Uterus (tissue), 4 donors: ENCODE data around the gene FOXI1. TPM values are rescaled to one million over a fixed set of nuclear protein-coding genes. Genes with fewer than 3 reads are reported as not detected.

Source experiments
- DNase-seq, 2 donors: peaks; one replicate each; pipeline ENCODE4 v3.0.0-alpha.2; 2019 to 2020
- H3K27ac ChIP-seq, 2 donors: fragments of 200-600 bp; sonication (generic); 1 replicate in 1 of 2; 2 replicates in 1 of 2; pipeline ENCODE4 v1.5.1; 2016 to 2018
- H3K27me3 ChIP-seq, 2 donors: fragments of 200-600 bp; sonication (generic); one replicate each; pipeline ENCODE4 v1.5.1; 2018 to 2019; ENCODE audit warnings: control low read depth in 1 of 2
- H3K36me3 ChIP-seq, 2 donors: fragments of 200-600 bp; sonication (generic); one replicate each; pipeline ENCODE4 v1.5.1; 2019; ENCODE audit warnings: control low read depth in 1 of 2
- H3K4me1 ChIP-seq, 2 donors: fragments of 200-600 bp; sonication (generic); one replicate each; pipeline ENCODE4 v1.5.1; 2018 to 2019; ENCODE audit warnings: control low read depth in 1 of 2
- H3K4me3 ChIP-seq, 2 donors: fragments of 200-600 bp; sonication (generic); 1 replicate in 1 of 2; 2 replicates in 1 of 2; pipeline ENCODE4 v1.5.1; 2018 to 2019; ENCODE audit warnings: mild to moderate bottlenecking in 1 of 2
- H3K9me3 ChIP-seq, 2 donors: fragments of 200-600 bp; sonication (generic); one replicate each; pipeline ENCODE4 v1.5.1; 2019; ENCODE audit warnings: control low read depth in 1 of 2
- POLR2A ChIP-seq, 2 donors: fragments of 450-650 bp; IDR thresholded peaks; one replicate each; pipeline ENCODE4 v1.6.1; 2016; ENCODE audit warnings: antibody characterized with exemption in 2 of 2, mild to moderate bottlenecking in 1 of 2, moderate library complexity in 1 of 2
- intact Hi-C: fragments of 100-400 bp; cut with DNase I; formaldehyde crosslinking; loops from one replicate; pipeline ENCODE4 v1.15.1; 2023; ENCODE audit warnings: low total_unique reads
- total RNA-seq, 4 donors: library from RNA; depleted of rRNA in 3 of 4; stranded (reverse); fragments of >200 nt in 3 of 4; gene quantifications; one replicate each; pipeline versions ENCODE4 v1.1.0 to v1.2.4, GENCODE V29; 2014 to 2023
- TF ChIP-seq, protein P1 (sequence below), 4 experiments: fragments of 200-600 bp in 2 of 4; fragments of 450-650 bp in 2 of 4; sonication (generic) in 2 of 4; IDR thresholded peaks; one replicate each; pipeline ENCODE4 v1.5.1; 2016 to 2019; ENCODE audit warnings: antibody characterized with exemption in 4 of 4, mild to moderate bottlenecking in 2 of 4, moderate library complexity in 1 of 4
- donor health status: DM: yes; HTN: yes; CAD: no.

Gene FOXI1
- total RNA-seq, 4 donors from 2014 or later: not detected

DNA sequence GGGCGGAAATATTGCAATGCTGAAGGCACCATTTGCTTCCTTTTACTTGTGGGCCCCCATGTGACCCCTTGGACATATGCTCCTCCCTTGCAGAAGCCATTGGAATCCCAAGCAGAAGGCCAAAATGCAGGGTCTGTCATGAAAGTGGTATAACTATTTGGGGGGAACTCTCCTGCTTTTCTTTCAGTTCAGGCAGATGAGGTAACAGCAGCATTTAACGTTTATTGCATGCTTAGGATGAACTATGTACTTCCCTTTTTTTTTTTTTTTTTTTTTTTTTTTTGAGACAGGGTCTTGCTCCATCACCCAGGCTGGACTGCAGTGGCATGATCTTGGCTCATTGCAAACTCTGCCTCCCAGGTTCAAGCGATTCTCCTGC is 7.8 kb downstream of the FOXI1 start:
- TF ChIP-seq, protein P1, sequence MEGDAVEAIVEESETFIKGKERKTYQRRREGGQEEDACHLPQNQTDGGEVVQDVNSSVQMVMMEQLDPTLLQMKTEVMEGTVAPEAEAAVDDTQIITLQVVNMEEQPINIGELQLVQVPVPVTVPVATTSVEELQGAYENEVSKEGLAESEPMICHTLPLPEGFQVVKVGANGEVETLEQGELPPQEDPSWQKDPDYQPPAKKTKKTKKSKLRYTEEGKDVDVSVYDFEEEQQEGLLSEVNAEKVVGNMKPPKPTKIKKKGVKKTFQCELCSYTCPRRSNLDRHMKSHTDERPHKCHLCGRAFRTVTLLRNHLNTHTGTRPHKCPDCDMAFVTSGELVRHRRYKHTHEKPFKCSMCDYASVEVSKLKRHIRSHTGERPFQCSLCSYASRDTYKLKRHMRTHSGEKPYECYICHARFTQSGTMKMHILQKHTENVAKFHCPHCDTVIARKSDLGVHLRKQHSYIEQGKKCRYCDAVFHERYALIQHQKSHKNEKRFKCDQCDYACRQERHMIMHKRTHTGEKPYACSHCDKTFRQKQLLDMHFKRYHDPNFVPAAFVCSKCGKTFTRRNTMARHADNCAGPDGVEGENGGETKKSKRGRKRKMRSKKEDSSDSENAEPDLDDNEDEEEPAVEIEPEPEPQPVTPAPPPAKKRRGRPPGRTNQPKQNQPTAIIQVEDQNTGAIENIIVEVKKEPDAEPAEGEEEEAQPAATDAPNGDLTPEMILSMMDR (IDR thresholded peaks at IDR 0.05): no peak
- no peak for TF ChIP-seq POLR2A (IDR thresholded peaks at IDR 0.05)
- intact Hi-C loops: no loop called here

DNA sequence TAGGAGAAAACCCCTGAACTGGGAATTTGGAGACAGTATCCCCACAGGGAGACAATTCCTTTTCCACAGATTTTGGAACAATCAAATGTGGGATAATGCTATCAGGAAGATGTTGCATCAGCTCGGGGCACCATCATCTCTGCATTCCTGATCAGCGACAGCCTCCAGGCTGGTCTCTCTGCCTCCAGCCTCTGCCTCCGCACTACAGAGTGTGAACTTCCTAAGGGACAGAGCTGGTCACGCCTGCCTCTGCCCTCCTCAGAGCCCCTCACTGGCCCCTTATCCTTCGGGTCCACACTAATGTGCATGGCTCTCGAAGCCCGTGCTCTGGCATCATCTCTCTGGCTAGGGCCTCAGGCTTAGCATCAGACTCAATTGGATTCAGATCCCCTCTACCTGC is 8.6 kb downstream of the FOXI1 start:
- Histone ChIP-seq H3K27me3 (no peaks in the 10 kb centered on the region), H3K36me3 (no peaks in the 10 kb centered on the region), H3K4me3 (no peak overlapping the region), H3K27ac (no peak overlapping the region), H3K9me3 (no peaks in the 10 kb centered on the region), H3K4me1 (no peaks in the 10 kb centered on the region)
- TF ChIP-seq POLR2A (IDR thresholded peaks at IDR 0.05): no peak
- TF ChIP-seq, protein P1 (IDR thresholded peaks at IDR 0.05): no peak
- no peak for DNase-seq
- intact Hi-C loops: no loop called here

More for the DNA sequence above, 7.8 kb downstream of the FOXI1 start:
- no peaks in the 10 kb centered on the region for H3K27me3 ChIP-seq
- H3K27ac ChIP-seq: no peak overlapping the region
- H3K4me3 ChIP-seq: no peak overlapping the region
- no peaks in the 10 kb centered on the region for H3K9me3 ChIP-seq
- DNase-seq: no peak
- H3K36me3 ChIP-seq: no peaks in the 10 kb centered on the region
- no peaks in the 10 kb centered on the region for H3K4me1 ChIP-seq

DNA sequence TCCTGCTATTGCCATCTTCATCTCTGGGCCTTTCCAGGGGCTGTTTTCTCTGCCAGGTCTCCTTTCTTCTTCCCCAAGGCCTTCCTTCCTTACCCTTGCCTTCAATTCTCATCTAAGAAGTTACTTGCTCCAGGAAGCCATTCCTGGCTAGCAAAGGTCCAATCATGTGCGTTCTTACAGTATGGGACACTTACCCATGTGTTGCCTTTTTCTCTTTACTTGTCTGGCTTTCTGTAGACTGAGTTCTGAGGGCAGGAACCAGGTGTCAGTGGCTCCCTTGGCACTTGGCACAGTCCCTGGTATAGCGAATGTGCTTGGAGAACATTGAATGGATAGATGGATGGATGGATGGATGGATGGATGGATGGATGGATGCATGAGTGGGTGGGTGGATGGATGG is 10.2 kb downstream of the FOXI1 start:
- no peaks in the 10 kb centered on the region for H3K27me3 ChIP-seq
- H3K36me3 ChIP-seq: no peaks in the 10 kb centered on the region
- no peak overlapping the region for H3K4me3 ChIP-seq
- no peaks in the 10 kb centered on the region for H3K9me3 ChIP-seq
- intact Hi-C loops: no loop called here
- no peak for DNase-seq
- no peak overlapping the region for H3K27ac ChIP-seq
- H3K4me1 ChIP-seq: no peaks in the 10 kb centered on the region
- TF ChIP-seq, protein P1 (IDR thresholded peaks at IDR 0.05): no peak
- TF ChIP-seq POLR2A (IDR thresholded peaks at IDR 0.05): no peak

DNA sequence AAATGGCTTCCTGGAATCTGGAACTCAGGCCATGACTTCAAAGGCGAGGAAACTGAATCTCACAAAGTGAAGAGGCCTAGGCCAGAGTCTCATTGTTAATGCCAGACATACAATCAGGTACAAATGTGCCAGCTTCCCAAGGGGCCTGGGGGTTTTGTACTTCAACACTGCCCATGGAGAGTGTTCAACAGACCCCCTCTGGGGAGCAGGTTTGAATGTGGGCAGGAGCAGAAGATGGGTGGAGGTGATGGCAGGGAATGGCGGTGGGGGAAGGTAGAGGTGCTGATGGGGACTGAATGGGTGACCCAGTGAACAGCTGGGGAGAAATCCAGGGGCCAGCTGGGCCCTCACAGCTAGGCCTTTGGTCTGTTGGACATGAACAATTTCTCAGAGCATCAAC is 12.0 kb downstream of the FOXI1 start:
- intact Hi-C loops: no loop called here
- H3K36me3 ChIP-seq: no peaks in the 10 kb centered on the region
- no peaks in the 10 kb centered on the region for H3K4me1 ChIP-seq
- no peaks in the 10 kb centered on the region for H3K9me3 ChIP-seq
- no peak overlapping the region for H3K27ac ChIP-seq
- H3K27me3 ChIP-seq: no peaks in the 10 kb centered on the region
- no peak overlapping the region for H3K4me3 ChIP-seq
- TF ChIP-seq POLR2A (IDR thresholded peaks at IDR 0.05): no peak
- TF ChIP-seq, protein P1 (IDR thresholded peaks at IDR 0.05): no peak
- DNase-seq: no peak

DNA sequence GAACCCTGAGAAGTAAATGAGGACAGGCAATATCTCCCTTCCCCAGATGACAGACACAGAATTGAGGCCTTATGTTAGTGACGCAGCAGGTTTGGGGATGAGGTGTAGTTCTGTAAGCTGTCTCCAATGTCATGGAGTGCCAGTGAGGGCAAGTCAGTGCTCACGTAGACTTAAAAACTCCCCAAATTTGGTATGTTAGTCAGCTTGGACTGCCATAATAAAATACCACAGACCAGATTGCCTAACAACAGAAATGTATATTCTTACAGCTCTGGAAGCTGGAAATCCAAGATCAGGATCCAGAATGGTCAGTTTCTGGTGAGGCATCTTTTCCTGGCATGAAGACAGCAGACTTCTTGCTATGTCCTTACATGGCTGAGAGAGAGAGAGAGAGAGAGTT is 14.9 kb downstream of the FOXI1 start:
- no peaks in the 10 kb centered on the region for H3K36me3 ChIP-seq
- H3K4me3 ChIP-seq: no peak overlapping the region
- no peak overlapping the region for H3K27ac ChIP-seq
- no peak for DNase-seq
- intact Hi-C loops: no loop called here
- no peaks in the 10 kb centered on the region for H3K4me1 ChIP-seq
- H3K9me3 ChIP-seq: no peaks in the 10 kb centered on the region
- TF ChIP-seq, protein P1 (IDR thresholded peaks at IDR 0.05): no peak
- no peak for TF ChIP-seq POLR2A (IDR thresholded peaks at IDR 0.05)
- H3K27me3 ChIP-seq: no peaks in the 10 kb centered on the region
